Measurements from ENCODE around the gene TMEM208. TPM values are rescaled to one million over a fixed set of nuclear protein-coding genes. Genes with fewer than 3 reads are reported as not detected.
A peak's percentile ranks its signal among the peaks of the same experiment; 100 is the strongest.

TMEM208 gene
- total RNA-seq, 2 experiments from 2014 or later, result 25.8 to 40.8 TPM

- Mint-ChIP-seq H3K4me1 (peaks cover 51% of the 10 kb centered on the region), H3K4me3 (peak overlapping the region; percentile 91), H3K36me3 (ENCODE audit: low read depth) (no peaks in the 10 kb centered on the region), H3K9me3 (no peaks in the 10 kb centered on the region), H3K27ac (peak overlapping the region; percentile 88), H3K27me3 (peaks cover 15% of the 10 kb centered on the region)
- ChIA-PET CTCF (interaction anchor here (0.7 to 4.6 kb wide), 13 partner anchors 9 to 276 kb away, joined by 3 to 24 read pairs (median 3); partner anchors contain the start of genes ATP6V0D1, HSD11B2 and TMEM208), POLR2A (interaction anchor here (1.7 kb wide), 1 partner anchor 18 kb away, joined by 7 read pairs; the partner anchor contains the start of gene TMEM208)
- no peak for DNase-seq
These were observed 18.3 kb downstream of the TMEM208 start for GRCh38 chr16:67245186-67245585.

GRCh38 chr16:67245674-67246080 lies 18.7 kb downstream of the TMEM208 start:
- ChIA-PET CTCF (interaction anchor here (0.7 to 4.6 kb wide), 9 partner anchors 7 to 275 kb away, joined by 3 to 24 read pairs (median 4); partner anchors contain the start of genes HSD11B2 and TMEM208), POLR2A (no interaction called here)
- no peak for DNase-seq
- Mint-ChIP-seq H3K36me3 (ENCODE audit: low read depth) (no peaks in the 10 kb centered on the region), H3K4me1 (peaks cover 51% of the 10 kb centered on the region), H3K27ac (peak overlapping the region; percentile 88), H3K4me3 (peak overlapping the region; percentile 91), H3K27me3 (peaks cover 20% of the 10 kb centered on the region), H3K9me3 (no peaks in the 10 kb centered on the region)

- ChIA-PET CTCF (interaction anchor here (0.9 to 4.6 kb wide), 9 partner anchors 8 to 275 kb away, joined by 3 to 24 read pairs (median 4); partner anchors contain the start of gene TMEM208), POLR2A (no interaction called here)
- peak; percentile 50 for DNase-seq
- Mint-ChIP-seq H3K27me3 (peaks cover 24% of the 10 kb centered on the region), H3K4me1 (peaks cover 50% of the 10 kb centered on the region), H3K36me3 (ENCODE audit: low read depth) (no peaks in the 10 kb centered on the region), H3K27ac (peak overlapping the region; percentile 87), H3K9me3 (no peaks in the 10 kb centered on the region), H3K4me3 (peak overlapping the region; percentile 91)
These were observed 19.3 kb downstream of the TMEM208 start for GRCh38 chr16:67246081-67246755.

GRCh38 chr16:67246756-67247191 lies 19.8 kb downstream of the TMEM208 start:
- Mint-ChIP-seq H3K4me3 (peak overlapping the region; percentile 91), H3K27me3 (peaks cover 24% of the 10 kb centered on the region), H3K4me1 (peaks cover 47% of the 10 kb centered on the region), H3K27ac (peak overlapping the region; percentile 87), H3K9me3 (no peaks in the 10 kb centered on the region), H3K36me3 (ENCODE audit: low read depth) (no peaks in the 10 kb centered on the region)
- no peak for DNase-seq
- ChIA-PET CTCF (interaction anchor here (0.9 to 4.6 kb wide), 8 partner anchors 8 to 274 kb away, joined by 3 to 24 read pairs (median 5); partner anchors contain the start of genes NOL3 and TMEM208), POLR2A (no interaction called here)

- CTCF ChIA-PET, result interaction anchor here (1.0 to 4.6 kb wide), 9 partner anchors 9 to 92 kb away, joined by 3 to 24 read pairs (median 6); partner anchors contain the start of genes NOL3 and TMEM208
- Mint-ChIP-seq H3K27me3 (peaks cover 24% of the 10 kb centered on the region), H3K4me1 (peaks cover 45% of the 10 kb centered on the region), H3K9me3 (no peaks in the 10 kb centered on the region), H3K36me3 (ENCODE audit: low read depth) (no peaks in the 10 kb centered on the region), H3K27ac (peak within 1 kb of the TSS; percentile 87), H3K4me3 (peak within 1 kb of the TSS; percentile 91)
- POLR2A ChIA-PET, result no interaction called here
- DNase-seq, result peak; percentile 98
These were observed 20.5 kb downstream of the TMEM208 start, which contains the start of gene FHOD1 for GRCh38 chr16:67247192-67248072. Gene FHOD1, minus strand, starts transcription at chr16:67247481. Its CDS starts 71 bp downstream, at chr16:67247410.

- H3K9me3 Mint-ChIP-seq, result no peaks in the 10 kb centered on the region
- H3K27me3 Mint-ChIP-seq, result peaks cover 24% of the 10 kb centered on the region
- H3K4me3 Mint-ChIP-seq, result peak overlapping the region; percentile 91
- H3K36me3 Mint-ChIP-seq (ENCODE audit: low read depth), result no peaks in the 10 kb centered on the region
- peak overlapping the region; percentile 87 for H3K27ac Mint-ChIP-seq
- DNase-seq, result no peak
- CTCF ChIA-PET, result interaction anchor here (1.2 to 4.6 kb wide), 7 partner anchors 9 to 93 kb away, joined by 3 to 24 read pairs (median 8); partner anchors contain the start of gene TMEM208
- H3K4me1 Mint-ChIP-seq, result peaks cover 43% of the 10 kb centered on the region
- POLR2A ChIA-PET, result no interaction called here
These were observed 21.1 kb downstream of the TMEM208 start for GRCh38 chr16:67248073-67248400.

- H3K4me1 Mint-ChIP-seq, result peaks cover 39% of the 10 kb centered on the region
These were observed 21.7 kb downstream of the TMEM208 start, which contains the start of gene SLC9A5 for GRCh38 chr16:67248401-67249177. Gene SLC9A5, plus strand, starts transcription at chr16:67248979. Its CDS starts 36 bp downstream, at chr16:67249015.

GRCh38 chr16:67249178-67250044 lies 22.5 kb downstream of the TMEM208 start:
- no peaks in the 10 kb centered on the region for H3K9me3 Mint-ChIP-seq
- peaks cover 31% of the 10 kb centered on the region for H3K4me1 Mint-ChIP-seq
- ChIA-PET CTCF (interaction anchor here (0.7 to 4.6 kb wide), 5 partner anchors 11 to 231 kb away, joined by 3 to 20 read pairs (median 3); no protein-coding TSS in a partner anchor), POLR2A (no interaction called here)
- no peak for DNase-seq
- peak overlapping the region; percentile 74 for H3K27ac Mint-ChIP-seq
- H3K4me3 Mint-ChIP-seq, result peak overlapping the region; percentile 63
- peaks cover 24% of the 10 kb centered on the region for H3K27me3 Mint-ChIP-seq
- H3K36me3 Mint-ChIP-seq (ENCODE audit: low read depth), result no peaks in the 10 kb centered on the region

More at GRCh38 chr16:67248401-67249177, 21.7 kb downstream of the TMEM208 start, which contains the start of gene SLC9A5:
- peaks cover 24% of the 10 kb centered on the region for H3K27me3 Mint-ChIP-seq
- H3K9me3 Mint-ChIP-seq, result no peaks in the 10 kb centered on the region
- no peaks in the 10 kb centered on the region for H3K36me3 Mint-ChIP-seq (ENCODE audit: low read depth)
- peak within 1 kb of the TSS; percentile 87 for H3K27ac Mint-ChIP-seq
- DNase-seq, result peak; percentile 22
- H3K4me3 Mint-ChIP-seq, result peak within 1 kb of the TSS; percentile 91
- CTCF ChIA-PET, result interaction anchor here (0.9 to 4.6 kb wide), 8 partner anchors 10 to 230 kb away, joined by 3 to 24 read pairs (median 7); partner anchors contain the start of gene TMEM208
- POLR2A ChIA-PET, result no interaction called here

GRCh38 chr16:67250045-67250327 lies 23.1 kb downstream of the TMEM208 start:
- H3K4me1 Mint-ChIP-seq, result peaks cover 25% of the 10 kb centered on the region
- ChIA-PET CTCF (interaction anchor here (0.7 to 4.6 kb wide), 2 partner anchors 11 to 86 kb away, joined by 3 to 20 read pairs; no protein-coding TSS in a partner anchor), POLR2A (no interaction called here)
- peaks cover 24% of the 10 kb centered on the region for H3K27me3 Mint-ChIP-seq
- H3K9me3 Mint-ChIP-seq, result no peaks in the 10 kb centered on the region
- H3K4me3 Mint-ChIP-seq, result no peak overlapping the region
- no peaks in the 10 kb centered on the region for H3K36me3 Mint-ChIP-seq (ENCODE audit: low read depth)
- no peak overlapping the region for H3K27ac Mint-ChIP-seq
- DNase-seq, result no peak

GRCh38 chr16:67252609-67253497 lies 25.9 kb downstream of the TMEM208 start:
- POLR2A ChIA-PET, result no interaction called here
- Mint-ChIP-seq H3K27me3 (peaks cover 24% of the 10 kb centered on the region), H3K9me3 (no peaks in the 10 kb centered on the region), H3K27ac (no peak overlapping the region), H3K36me3 (ENCODE audit: low read depth) (no peaks in the 10 kb centered on the region), H3K4me3 (no peak overlapping the region), H3K4me1 (peaks cover 15% of the 10 kb centered on the region)
- CTCF ChIA-PET, result interaction anchor here (0.6 kb wide), 2 partner anchors 270 to 463 kb away, joined by 3 read pairs; no protein-coding TSS in a partner anchor
- DNase-seq, result no peak
